A549 treated with dexamethasone at 1 μM for 4 hours (cell line): ENCODE data around the gene SLC27A1. TPM values are rescaled to one million over a fixed set of nuclear protein-coding genes. Genes with fewer than 3 reads are reported as not detected.

Experiments
- total RNA-seq: library from RNA; stranded (reverse); fragments of 200-300 nt; extraction: Qiagen RNA extraction; gene quantifications from 5 replicates; pipeline ENCODE4 v1.2.3, GENCODE V29; 2022

Gene SLC27A1
- 1.9 to 3.1 TPM (median 2.7 TPM) in 5 replicates for total RNA-seq

GRCh38 chr19:17470068-17470841 is at the start of gene SLC27A1:
TSS of gene SLC27A1 (plus strand) at chr19:17470524. CDS start at chr19:17470541, 17 bp downstream.

DNA sequence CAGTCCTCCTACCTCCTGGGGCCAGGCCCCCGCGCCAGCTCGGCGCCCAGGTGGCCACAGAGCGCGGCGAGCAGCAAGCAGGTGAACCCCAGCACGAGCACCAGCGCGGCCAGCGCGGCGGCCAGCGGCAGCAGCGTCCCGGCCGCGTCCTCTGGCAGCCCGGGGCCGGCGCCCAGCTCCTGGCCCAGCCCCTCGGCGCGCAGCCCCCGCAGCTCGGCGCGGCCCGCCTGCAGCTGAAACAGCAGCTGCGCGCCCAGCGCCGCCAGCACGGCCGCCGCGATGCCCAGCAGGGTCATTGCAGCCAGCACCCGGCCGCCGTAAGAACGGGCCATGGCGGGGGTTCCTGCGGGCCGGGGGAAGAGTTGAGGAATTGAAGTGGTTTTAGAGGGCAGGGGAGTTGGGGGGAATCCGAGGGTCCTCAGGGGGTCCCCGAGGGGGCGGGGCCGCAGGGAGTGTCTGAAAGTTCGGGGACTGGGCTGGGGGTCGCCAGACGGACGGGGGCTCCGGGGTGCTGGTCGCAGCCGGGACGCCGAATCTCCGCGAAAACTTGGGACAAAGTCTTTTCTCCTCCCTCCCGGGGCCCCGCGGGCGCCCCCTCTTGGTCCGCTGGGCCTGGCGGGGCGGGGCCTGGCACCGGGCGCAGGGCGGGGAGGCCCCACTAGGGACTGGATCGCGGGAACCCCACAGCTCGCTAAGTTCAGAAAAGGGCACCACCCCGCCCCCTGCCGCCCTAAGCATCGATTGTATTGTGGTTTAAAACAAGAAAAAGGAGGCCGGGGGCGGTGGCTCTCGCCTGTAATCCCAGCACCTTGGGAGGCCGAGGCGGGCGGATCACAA is 22.0 kb upstream of the SLC27A1 start, which contains the start of gene TMEM221:
Gene TMEM221 (minus strand): TSS at position 538 of the 837 bp plus-strand sequence. CDS start 206 bp downstream, at position 332.

DNA sequence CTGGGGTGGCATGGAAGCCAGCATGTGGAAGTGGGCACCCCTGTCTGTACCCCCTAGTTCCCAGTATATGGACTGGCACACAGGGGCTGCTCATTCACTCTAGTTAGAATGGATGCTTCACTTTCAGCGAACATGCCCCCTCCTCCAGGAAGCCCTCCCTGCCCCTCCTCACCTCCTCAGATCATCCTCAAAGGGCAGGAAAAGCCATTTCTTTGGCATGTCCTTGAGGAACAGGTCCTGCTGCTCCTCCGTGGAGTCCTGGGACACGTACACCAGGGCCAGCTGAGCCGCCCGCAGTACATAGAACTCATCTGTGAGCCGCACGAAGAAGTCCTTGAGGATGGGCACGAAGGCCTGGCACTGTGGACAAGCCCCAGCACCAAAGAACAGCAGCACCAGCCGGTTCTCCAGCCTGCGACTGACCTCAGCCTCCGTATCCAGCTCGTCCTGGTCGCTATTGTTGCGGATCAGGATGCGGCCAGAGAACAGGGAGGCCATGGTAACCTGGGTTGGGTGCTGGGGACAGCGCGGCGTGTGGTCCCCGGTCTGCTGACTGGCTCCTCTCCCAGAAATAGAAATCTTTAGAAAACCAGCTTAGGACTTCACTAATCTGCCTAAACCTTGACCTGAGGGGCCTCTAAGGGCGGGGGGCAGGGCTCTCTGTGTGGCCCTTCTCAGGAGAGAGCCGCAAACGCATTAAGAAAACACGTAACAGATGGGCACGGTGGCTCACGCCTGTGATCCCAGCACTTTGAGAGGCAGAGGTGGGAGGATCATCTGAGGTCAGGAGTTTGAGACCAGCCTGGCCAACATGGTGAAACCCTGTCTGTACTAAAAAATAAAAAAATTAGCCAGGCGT is 9.7 kb upstream of the SLC27A1 start, which contains the start of gene NXNL1:
Gene NXNL1 (minus strand): TSS at position 555 of the 859 bp plus-strand sequence. CDS start 57 bp downstream, at position 498.

GRCh38 chr19:17555480-17555928 is 85.2 kb downstream of the SLC27A1 start, which contains the start of gene COLGALT1:
TSS of gene COLGALT1 (plus strand) at chr19:17555649. CDS start at chr19:17555714, 65 bp downstream.

Other genes starting within 250 kb of the SLC27A1 start
- gene OCEL1, start 244.3 kb upstream of the SLC27A1 start, total RNA-seq = 9.7 to 13.9 TPM (median 12.9 TPM) in 5 replicates
- gene NR2F6, start 224.6 kb upstream of the SLC27A1 start, total RNA-seq = 30.3 to 57.3 TPM (median 52.6 TPM) in 5 replicates
- gene USHBP1, start 205.8 kb upstream of the SLC27A1 start, total RNA-seq = 0.07 TPM in 1 of 5 replicates, not detected in the others
- gene BABAM1, start 203.1 kb upstream of the SLC27A1 start, total RNA-seq = 56.1 to 65.2 TPM (median 63.2 TPM) in 5 replicates
- 0.24 to 0.46 TPM (median 0.36 TPM) in 5 replicates for gene ANKLE1, start 188.6 kb upstream of the SLC27A1 start, total RNA-seq
- 1.7 to 3.0 TPM (median 2.5 TPM) in 5 replicates for gene ABHD8, start 167.1 kb upstream of the SLC27A1 start, total RNA-seq
- 58.9 to 95.1 TPM (median 90.6 TPM) in 5 replicates for gene MRPL34, start 164.7 kb upstream of the SLC27A1 start, total RNA-seq
- gene DDA1, start 161.0 kb upstream of the SLC27A1 start, total RNA-seq = 45.8 to 66.0 TPM (median 55.4 TPM) in 5 replicates
- gene ANO8, start 135.7 kb upstream of the SLC27A1 start, total RNA-seq = 1.4 to 3.3 TPM (median 2.8 TPM) in 5 replicates
- gene GTPBP3, start 133.0 kb upstream of the SLC27A1 start, total RNA-seq = 10.5 to 21.0 TPM (median 19.6 TPM) in 5 replicates
- not detected in 5 replicates for gene PLVAP, start 93.2 kb upstream of the SLC27A1 start, total RNA-seq
- gene CCDC194, start 76.3 kb upstream of the SLC27A1 start, total RNA-seq = not detected in 5 replicates
- 0.12 to 0.21 TPM (median 0.17 TPM) in 3 of 5 replicates, not detected in the others for gene BST2, start 64.9 kb upstream of the SLC27A1 start, total RNA-seq
- gene MVB12A, start 50.5 kb upstream of the SLC27A1 start, total RNA-seq = 23.5 to 41.4 TPM (median 37.8 TPM) in 5 replicates
- 0.28 to 0.70 TPM (median 0.60 TPM) in 5 replicates for gene TMEM221, start 21.9 kb upstream of the SLC27A1 start, total RNA-seq
- gene NXNL1, start 9.6 kb upstream of the SLC27A1 start, total RNA-seq = not detected in 5 replicates
- 48.3 to 80.1 TPM (median 73.2 TPM) in 5 replicates for gene PGLS, start 41.1 kb downstream of the SLC27A1 start, total RNA-seq
- 49.4 to 79.4 TPM (median 78.3 TPM) in 5 replicates for gene COLGALT1, start 85.1 kb downstream of the SLC27A1 start, total RNA-seq
- gene UNC13A, start 217.8 kb downstream of the SLC27A1 start, total RNA-seq = 1.1 to 1.6 TPM (median 1.2 TPM) in 5 replicates
- gene MAP1S, start 249.0 kb downstream of the SLC27A1 start, total RNA-seq = 21.0 to 39.0 TPM (median 34.5 TPM) in 5 replicates